Small intestine (tissue), 16 donors: ENCODE measurements around the gene DCHS1. TPM values are rescaled to one million over a fixed set of nuclear protein-coding genes. Genes with fewer than 3 reads are reported as not detected.
"Not testable (repeated sequence)": the region's sequence is repeated elsewhere in the genome, so short reads cannot be mapped to it uniquely, and the experiment has no call there.

Experiments used
- DNase-seq, 2 donors: peaks; one replicate each; pipeline versions ENCODE4 v3.0.0 to v3.0.0-alpha.2; 2013
- FAIRE-seq: peaks from 2 replicates; lab custom pipeline; 2012; peaks lifted over from hg19 to GRCh38; lab: Jason Lieb, UNC
- H3K27ac ChIP-seq, 3 donors: one replicate each; pipeline ENCODE4 v1.5.1; 2013; ENCODE audit warnings: low read length in 2 of 3, mild to moderate bottlenecking in 2 of 3, control low read depth in 1 of 3, inconsistent platforms in 1 of 3, low read depth in 1 of 3, moderate library complexity in 1 of 3
- H3K27me3 ChIP-seq, 3 donors: one replicate each; pipeline ENCODE4 v1.6.1; 2013; ENCODE audit warnings: low read length in 3 of 3, inconsistent platforms in 1 of 3; ENCODE audit not compliant: control insufficient read depth in 3 of 3, insufficient read depth in 3 of 3
- H3K36me3 ChIP-seq, 3 donors: one replicate each; pipeline ENCODE4 v1.6.1; 2013; ENCODE audit warnings: low read length in 3 of 3, inconsistent platforms in 1 of 3, low read depth in 1 of 3, mild to moderate bottlenecking in 1 of 3, moderate library complexity in 1 of 3; ENCODE audit not compliant: control insufficient read depth in 3 of 3, insufficient read depth in 2 of 3
- H3K4me1 ChIP-seq, 3 donors: one replicate each; pipeline ENCODE4 v1.6.1; 2013; ENCODE audit warnings: low read length in 2 of 3, inconsistent platforms in 1 of 3, low read depth in 1 of 3, mild to moderate bottlenecking in 1 of 3, moderate library complexity in 1 of 3; ENCODE audit not compliant: control insufficient read depth in 3 of 3, insufficient read depth in 2 of 3
- H3K4me3 ChIP-seq, 3 donors: one replicate each; pipeline ENCODE4 v1.5.1; 2013; ENCODE audit warnings: low read length in 3 of 3, control low read depth in 1 of 3, inconsistent platforms in 1 of 3, low read depth in 1 of 3, mild to moderate bottlenecking in 1 of 3, moderate library complexity in 1 of 3
- H3K9me3 ChIP-seq, 2 donors: one replicate each; pipeline ENCODE4 v1.6.1; 2013; ENCODE audit warnings: low read depth in 1 of 2, low read length in 1 of 2; ENCODE audit not compliant: control insufficient read depth in 2 of 2, insufficient read depth in 1 of 2
- WGBS, 3 donors: extraction: QIAGEN DNeasy Blood & Tissue Kit; methylation state at CpG; one replicate each; pipeline ENCODE4 v1.1.7; 2013; 5-methylcytosine and 5-hydroxymethylcytosine counted together
- long read RNA-seq, 10 donors: transcript quantifications; one replicate each; lab custom pipeline, GENCODE V29; 2026
- polyA plus RNA-seq, 4 donors: library from polyadenylated mRNA; stranded (reverse) in 3 of 4; unstranded in 1 of 4; fragments of 200-250 nt in 3 of 4; fragments of 120-200 nt in 1 of 4; gene quantifications; one replicate each; pipeline versions ENCODE4 v1.2.1 to v1.2.3, GENCODE V29; 2013
- donor health status: healthy with polysubstance abuse.
- donor health status: control.
- donor health status: control.
- donor health status: Bipolar disorder and iron deficiency.
- donor health status: healthy.

DCHS1 gene
- 10 to 100 TPM in 1 of 4 donors, 1 to 10 TPM in 1, under 1 TPM in 2; under 0.01 to 10.7 (median 3.6) TPM for polyA plus RNA-seq
- long read RNA-seq, donor 1, partial matches to known transcripts, result 28 of 28 reads
- long read RNA-seq, donor 1, other reads (novel, unspliced or antisense), result 0 of 28 reads
- long read RNA-seq, donor 2, result 0 reads
- long read RNA-seq, donor 3, result 0 reads
- long read RNA-seq, donor 4, result 0 reads
- long read RNA-seq, donor 5, result 0 reads
- long read RNA-seq, donor 6, result 0 reads
- long read RNA-seq, donor 7, result 0 reads
- long read RNA-seq, donor 8, result 0 reads
- long read RNA-seq, donor 9, result 0 reads
- long read RNA-seq, donor 10, partial matches to known transcripts, result 46 of 46 reads
- long read RNA-seq, donor 10, other reads (novel, unspliced or antisense), result 0 of 46 reads

GRCh38 chr11:6655790-6656583 is at the start of gene DCHS1:
Gene DCHS1 (minus strand): TSS chr11:6655809. CDS start chr11:6641613, 14,196 bp downstream.
- DNase-seq (peak in 1 of 2 donors; percentile 33), FAIRE-seq (no peak)
- Histone ChIP-seq H3K27ac (peak within 1 kb of the TSS in 2 of 3 donors; percentile 72 to 75), H3K9me3 (no peaks in the 10 kb centered on the region), H3K27me3 (peaks cover 0 to 50% (median 0%) of the 10 kb centered on the region in 3 donors), H3K4me1 (peaks cover 0 to 3% (median 0%) of the 10 kb centered on the region in 3 donors), H3K4me3 (peak within 1 kb of the TSS; percentile 21 to 58 (median 54)), H3K36me3 (no peaks in the 10 kb centered on the region)
- 12 to 22% (median 19%) methylated on average over 17 to 36 of the region's 56 CpGs for WGBS, 3 donors

GRCh38 chr11:6703247-6704063 is 47.8 kb upstream of the DCHS1 start:
- 62 to 81% (median 75%) methylated on average over 2 of the region's 2 CpGs for WGBS, 3 donors
- no peaks in the 10 kb centered on the region for H3K9me3 ChIP-seq
- H3K4me3 ChIP-seq, result no peak overlapping the region
- no peak overlapping the region for H3K27ac ChIP-seq
- no peaks in the 10 kb centered on the region for H3K36me3 ChIP-seq
- DNase-seq, result peak; percentile 50 to 58
- no peaks in the 10 kb centered on the region for H3K27me3 ChIP-seq
- no peak for FAIRE-seq
- no peaks in the 10 kb centered on the region for H3K4me1 ChIP-seq

GRCh38 chr11:6701955-6702354 is 46.3 kb upstream of the DCHS1 start:
- H3K4me1 ChIP-seq, H3K36me3 ChIP-seq, H3K4me3 ChIP-seq, FAIRE-seq, H3K9me3 ChIP-seq, DNase-seq, H3K27ac ChIP-seq, H3K27me3 ChIP-seq: not testable (repeated sequence)
- 56 to 69% (median 68%) methylated on average over 3 of the region's 3 CpGs for WGBS, 3 donors

GRCh38 chr11:6695377-6695776 is 39.8 kb upstream of the DCHS1 start:
- FAIRE-seq, result no peak

GRCh38 chr11:6694229-6694535 is 38.6 kb upstream of the DCHS1 start:
- 0 to 3% (median 0%) methylated on average over 1 of the region's 1 CpG for WGBS, 3 donors
- Histone ChIP-seq H3K4me3 (no peak overlapping the region), H3K36me3 (no peaks in the 10 kb centered on the region), H3K27ac (no peak overlapping the region), H3K9me3 (no peaks in the 10 kb centered on the region), H3K27me3 (no peaks in the 10 kb centered on the region), H3K4me1 (no peaks in the 10 kb centered on the region)
- FAIRE-seq (no peak), DNase-seq (no peak)

More at GRCh38 chr11:6695377-6695776, 39.8 kb upstream of the DCHS1 start:
- H3K27me3 ChIP-seq, result no peaks in the 10 kb centered on the region
- H3K9me3 ChIP-seq, result no peaks in the 10 kb centered on the region
- H3K36me3 ChIP-seq, result no peaks in the 10 kb centered on the region
- 43 to 74% (median 45%) methylated on average over 1 of the region's 1 CpG for WGBS, 3 donors
- H3K4me1 ChIP-seq, result no peaks in the 10 kb centered on the region
- H3K4me3 ChIP-seq, result no peak overlapping the region
- DNase-seq, result no peak
- peak overlapping the region in 1 of 3 donors; percentile 76 for H3K27ac ChIP-seq

- DNase-seq (no peak), FAIRE-seq (no peak)
- H3K36me3 ChIP-seq, result no peaks in the 10 kb centered on the region
- 88 to 100% (median 90%) methylated on average over 1 of the region's 1 CpG for WGBS, 3 donors
- H3K27ac ChIP-seq, result peak overlapping the region in 1 of 3 donors; percentile 44
- no peaks in the 10 kb centered on the region for H3K4me1 ChIP-seq
- no peaks in the 10 kb centered on the region for H3K9me3 ChIP-seq
- H3K27me3 ChIP-seq, result no peaks in the 10 kb centered on the region
- no peak overlapping the region for H3K4me3 ChIP-seq
Measured at GRCh38 chr11:6693342-6694228, 38.0 kb upstream of the DCHS1 start.

- no peaks in the 10 kb centered on the region for H3K27me3 ChIP-seq
- no peaks in the 10 kb centered on the region for H3K36me3 ChIP-seq
- no peaks in the 10 kb centered on the region for H3K4me1 ChIP-seq
- no peak overlapping the region for H3K4me3 ChIP-seq
- DNase-seq (no peak), FAIRE-seq (no peak)
- no peak overlapping the region for H3K27ac ChIP-seq
- H3K9me3 ChIP-seq, result no peaks in the 10 kb centered on the region
Measured at GRCh38 chr11:6692128-6692527, 36.5 kb upstream of the DCHS1 start.
